22Rv1 (cell line): Measurements from ENCODE around the gene PTPRG.

Experiments used
- CTCF ChIP-seq: fragments of 450-650 bp; IDR thresholded peaks from 2 replicates; pipeline ENCODE4 v1.5.1; 2017; ENCODE audit warnings: mild to moderate bottlenecking
- ZFX ChIP-seq: fragments of 450-650 bp; IDR thresholded peaks from 2 replicates; pipeline ENCODE4 v1.6.1; 2017; ENCODE audit warnings: antibody characterized with exemption, borderline replicate concordance

- TF ChIP-seq CTCF: no peak
- TF ChIP-seq ZFX: no peak
Observed at GRCh38 chr3:61980041-61980440, 418.7 kb downstream of the PTPRG start.
